ENCODE data around the gene PAMR1.

PAMR1 gene

DNA sequence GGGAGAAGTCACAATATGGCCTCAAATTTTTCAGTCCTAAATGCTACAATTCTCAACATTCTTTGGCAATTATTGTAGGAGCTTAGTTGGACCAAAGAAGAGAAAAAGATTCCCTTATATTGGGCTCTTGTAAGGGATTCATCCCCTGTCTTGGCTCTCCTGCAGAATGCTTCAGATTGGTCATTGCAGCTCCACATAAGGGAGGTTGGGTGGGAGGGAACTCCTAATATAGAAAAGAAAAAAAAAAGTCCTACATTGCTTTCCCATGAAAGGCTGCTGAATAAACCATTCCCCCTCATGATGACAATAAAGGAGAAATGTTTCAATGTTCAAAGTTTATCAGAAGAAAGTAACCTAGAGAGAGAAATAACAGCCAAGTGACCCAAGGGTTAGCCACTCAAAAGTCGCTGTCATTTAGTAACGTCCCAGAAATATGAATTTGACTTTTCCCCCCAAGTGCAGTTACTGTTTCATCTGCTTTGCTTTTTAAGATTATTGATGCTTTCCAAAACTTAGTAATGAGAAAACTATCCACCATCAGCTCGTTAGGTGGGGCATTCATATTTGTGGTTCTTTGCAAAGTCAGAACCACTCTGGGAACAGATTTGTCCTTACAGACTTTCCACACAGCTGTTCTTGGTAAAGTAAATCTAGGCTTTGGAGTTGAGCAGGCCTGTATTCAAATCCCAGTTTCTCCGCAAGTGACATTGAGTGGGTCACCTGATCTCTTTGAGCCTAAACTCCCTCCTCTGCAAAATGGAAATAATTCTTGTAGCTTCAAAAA lies 101.1 kb downstream of the PAMR1 start:
- Mint-ChIP-seq H3K36me3 (ENCODE audit: low read depth) (no peaks in the 10 kb centered on the region), H3K4me3 (no peak overlapping the region), H3K4me1 (peaks cover 60% of the 10 kb centered on the region), H3K9me3 (no peaks in the 10 kb centered on the region), H3K27ac (no peak overlapping the region), H3K27me3 (ENCODE audit: low read depth) (peaks cover 69% of the 10 kb centered on the region)
- TF ChIP-seq, protein P1, sequence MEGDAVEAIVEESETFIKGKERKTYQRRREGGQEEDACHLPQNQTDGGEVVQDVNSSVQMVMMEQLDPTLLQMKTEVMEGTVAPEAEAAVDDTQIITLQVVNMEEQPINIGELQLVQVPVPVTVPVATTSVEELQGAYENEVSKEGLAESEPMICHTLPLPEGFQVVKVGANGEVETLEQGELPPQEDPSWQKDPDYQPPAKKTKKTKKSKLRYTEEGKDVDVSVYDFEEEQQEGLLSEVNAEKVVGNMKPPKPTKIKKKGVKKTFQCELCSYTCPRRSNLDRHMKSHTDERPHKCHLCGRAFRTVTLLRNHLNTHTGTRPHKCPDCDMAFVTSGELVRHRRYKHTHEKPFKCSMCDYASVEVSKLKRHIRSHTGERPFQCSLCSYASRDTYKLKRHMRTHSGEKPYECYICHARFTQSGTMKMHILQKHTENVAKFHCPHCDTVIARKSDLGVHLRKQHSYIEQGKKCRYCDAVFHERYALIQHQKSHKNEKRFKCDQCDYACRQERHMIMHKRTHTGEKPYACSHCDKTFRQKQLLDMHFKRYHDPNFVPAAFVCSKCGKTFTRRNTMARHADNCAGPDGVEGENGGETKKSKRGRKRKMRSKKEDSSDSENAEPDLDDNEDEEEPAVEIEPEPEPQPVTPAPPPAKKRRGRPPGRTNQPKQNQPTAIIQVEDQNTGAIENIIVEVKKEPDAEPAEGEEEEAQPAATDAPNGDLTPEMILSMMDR (IDR thresholded peaks at IDR 0.05; ENCODE audit: unreplicated experiment in 3 of 3) = no peak

GRCh38 chr11:35420371-35420770 lies 105.0 kb downstream of the PAMR1 start:
- Mint-ChIP-seq H3K27me3 (ENCODE audit: low read depth) (peaks cover 93% of the 10 kb centered on the region), H3K4me3 (peak overlapping the region; percentile 78 to 83 (median 81)), H3K4me1 (peaks cover 46% of the 10 kb centered on the region), H3K9me3 (no peaks in the 10 kb centered on the region), H3K36me3 (ENCODE audit: low read depth) (no peaks in the 10 kb centered on the region), H3K27ac (no peak overlapping the region)
- TF ChIP-seq, protein P1 (IDR thresholded peaks at IDR 0.05; ENCODE audit: unreplicated experiment in 3 of 3) = no peak

GRCh38 chr11:35419830-35420333 lies 105.5 kb downstream of the PAMR1 start:
- Mint-ChIP-seq H3K27ac (no peak overlapping the region), H3K4me3 (peak overlapping the region; percentile 78 to 83 (median 81)), H3K36me3 (ENCODE audit: low read depth) (no peaks in the 10 kb centered on the region), H3K27me3 (ENCODE audit: low read depth) (peaks cover 96% of the 10 kb centered on the region), H3K9me3 (no peaks in the 10 kb centered on the region), H3K4me1 (peaks cover 45% of the 10 kb centered on the region)
- TF ChIP-seq, protein P1 (IDR thresholded peaks at IDR 0.05; ENCODE audit: unreplicated experiment in 3 of 3) = no peak

- peaks cover 99% of the 10 kb centered on the region for H3K27me3 Mint-ChIP-seq (ENCODE audit: low read depth)
- peak within 1 kb of the TSS; percentile 83 to 91 (median 87) for H3K4me3 Mint-ChIP-seq
- H3K27ac Mint-ChIP-seq = no peak within 1 kb of the TSS
- H3K9me3 Mint-ChIP-seq = no peaks in the 10 kb centered on the region
- no peaks in the 10 kb centered on the region for H3K36me3 Mint-ChIP-seq (ENCODE audit: low read depth)
- peaks cover 51% of the 10 kb centered on the region for H3K4me1 Mint-ChIP-seq
- TF ChIP-seq, protein P1 (IDR thresholded peaks at IDR 0.05; ENCODE audit: unreplicated experiment in 3 of 3) = no peak
These were observed 106.1 kb downstream of the PAMR1 start, which contains the start of gene SLC1A2 for GRCh38 chr11:35419184-35419829. SLC1A2 (minus strand) TSS chr11:35419558; CDS start chr11:35418966, 592 bp downstream.

DNA sequence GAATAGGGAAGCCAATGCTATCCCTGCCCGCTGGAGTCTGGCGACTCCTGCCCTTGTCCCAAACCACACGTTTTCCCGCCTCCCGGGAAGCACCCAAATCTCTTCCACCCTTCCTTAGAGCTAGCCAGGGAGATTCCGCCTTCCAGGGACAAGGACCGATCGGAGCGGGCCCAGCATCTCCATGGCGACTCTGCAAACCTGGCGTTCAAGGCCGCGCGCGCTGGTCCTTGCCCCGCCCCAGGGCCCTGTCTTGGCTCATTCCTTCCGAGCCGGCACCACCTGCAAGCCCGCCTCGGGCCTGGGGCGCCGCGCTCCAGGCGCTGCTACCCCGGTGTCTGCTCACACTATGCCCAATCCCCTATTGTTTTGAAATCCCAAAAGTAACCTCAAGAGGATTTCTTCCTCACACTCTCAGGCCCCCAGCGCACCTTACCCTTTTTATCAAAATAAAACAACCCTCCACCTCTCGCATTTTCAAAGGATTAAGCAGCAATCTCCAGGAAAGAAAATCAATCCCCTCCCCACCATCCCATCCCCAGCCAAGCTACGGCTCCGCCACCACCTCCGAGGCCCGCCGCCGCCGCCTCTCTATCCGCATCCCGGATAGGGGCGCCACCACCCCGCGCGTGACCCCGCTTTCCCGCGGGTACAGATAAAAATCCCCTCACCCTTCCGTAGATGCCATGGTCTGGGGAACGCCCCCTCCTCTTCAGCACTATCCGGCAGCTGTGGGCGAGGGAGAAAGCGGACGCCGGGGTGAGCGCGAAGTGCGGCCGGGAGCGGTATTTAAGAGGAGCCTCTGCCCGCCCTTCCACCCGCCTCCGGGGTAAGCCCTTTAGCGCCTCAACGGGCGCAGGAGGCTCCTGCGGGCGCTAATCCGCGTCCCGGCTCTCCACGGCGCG lies 106.9 kb downstream of the PAMR1 start:
- peak overlapping the region; percentile 83 to 91 (median 87) for H3K4me3 Mint-ChIP-seq
- H3K36me3 Mint-ChIP-seq (ENCODE audit: low read depth) = no peaks in the 10 kb centered on the region
- H3K4me1 Mint-ChIP-seq = peaks cover 46% of the 10 kb centered on the region
- TF ChIP-seq, protein P1 (IDR thresholded peaks at IDR 0.05; ENCODE audit: unreplicated experiment in 3 of 3) = no peak
- H3K9me3 Mint-ChIP-seq = no peaks in the 10 kb centered on the region
- H3K27me3 Mint-ChIP-seq (ENCODE audit: low read depth) = peaks cover 99% of the 10 kb centered on the region
- no peak overlapping the region for H3K27ac Mint-ChIP-seq
